Measurements from ENCODE around the gene LMBRD2. TPM values are rescaled to one million over a fixed set of nuclear protein-coding genes. Genes with fewer than 3 reads are reported as not detected.
A peak's percentile ranks its signal among the peaks of the same experiment; 100 is the strongest.

Gene LMBRD2
- total RNA-seq, 1 donor from 2014 or later = 9.9 TPM

- Mint-ChIP-seq H3K27me3 (no peaks in the 10 kb centered on the region), H3K4me3 (peak overlapping the region; percentile 92), H3K27ac (peak overlapping the region; percentile 94), H3K4me1 (ENCODE audit: unreplicated experiment) (peaks cover 50% of the 10 kb centered on the region), H3K36me3 (peaks cover 21% of the 10 kb centered on the region), H3K9me3 (no peaks in the 10 kb centered on the region)
- no peak for DNase-seq (ENCODE audit: extremely low spot score, unreplicated experiment)
- TF ChIP-seq CTCF (conservative IDR thresholded peaks at IDR 0.05) = no peak
Measured at GRCh38 chr5:36153298-36153677, 1.6 kb upstream of the LMBRD2 start.

DNA sequence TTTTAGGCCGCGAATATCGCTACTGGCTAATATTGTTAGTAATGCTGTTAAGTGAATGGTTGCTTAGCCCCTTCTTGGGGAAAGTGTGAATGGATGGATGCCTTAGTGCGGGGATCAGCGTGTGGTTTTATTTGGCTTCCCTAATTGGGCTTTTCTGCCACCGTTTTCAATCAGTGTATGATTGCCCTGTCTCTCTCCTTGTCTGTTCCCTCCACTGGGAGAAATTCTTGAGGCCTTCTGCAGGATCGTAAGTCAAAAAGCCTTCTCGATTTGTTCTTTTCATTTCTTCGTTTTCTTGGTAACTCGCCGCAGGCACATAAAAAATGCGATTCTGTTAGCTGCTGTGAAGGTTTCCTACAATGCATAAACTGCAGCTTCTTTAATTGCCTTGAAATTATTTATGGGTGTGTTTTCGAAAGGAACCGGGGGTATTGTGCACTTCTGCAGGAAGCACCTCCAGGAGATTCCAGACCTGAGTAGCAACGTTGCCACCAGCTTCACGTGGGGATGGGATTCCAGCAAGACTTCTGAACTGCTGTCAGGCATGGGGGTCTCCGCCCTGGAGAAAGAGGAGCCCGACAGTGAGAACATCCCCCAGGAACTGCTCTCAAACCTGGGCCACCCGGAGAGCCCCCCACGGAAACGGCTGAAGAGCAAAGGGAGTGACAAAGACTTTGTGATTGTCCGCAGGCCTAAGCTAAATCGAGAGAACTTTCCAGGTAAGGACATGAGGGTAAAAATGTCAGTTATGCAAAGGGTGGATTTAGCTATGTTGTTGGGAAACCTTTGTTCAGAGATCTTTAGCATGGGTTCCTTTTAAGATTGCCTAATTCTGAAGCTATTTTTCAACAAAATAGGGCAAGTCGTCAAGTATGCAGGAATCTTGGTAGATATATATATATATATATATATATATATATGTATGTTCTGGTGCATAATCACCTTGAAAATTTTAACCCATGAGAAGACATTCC, 924 bp upstream of the LMBRD2 start:
- TF ChIP-seq CTCF (conservative IDR thresholded peaks at IDR 0.05) = no peak
- Mint-ChIP-seq H3K4me3 (peak overlapping the region; percentile 92), H3K27ac (peak overlapping the region; percentile 94), H3K9me3 (no peaks in the 10 kb centered on the region), H3K36me3 (peaks cover 20% of the 10 kb centered on the region), H3K27me3 (no peaks in the 10 kb centered on the region), H3K4me1 (ENCODE audit: unreplicated experiment) (peaks cover 46% of the 10 kb centered on the region)
- DNase-seq (ENCODE audit: extremely low spot score, unreplicated experiment) = no peak

GRCh38 chr5:36150676-36151433, 832 bp downstream of the LMBRD2 start:
- Mint-ChIP-seq H3K36me3 (peaks cover 8% of the 10 kb centered on the region), H3K27ac (peak overlapping the region; percentile 94), H3K27me3 (no peaks in the 10 kb centered on the region), H3K4me3 (peak overlapping the region; percentile 92), H3K4me1 (ENCODE audit: unreplicated experiment) (peaks cover 31% of the 10 kb centered on the region), H3K9me3 (no peaks in the 10 kb centered on the region)
- no peak for DNase-seq (ENCODE audit: extremely low spot score, unreplicated experiment)
- no peak for TF ChIP-seq CTCF (conservative IDR thresholded peaks at IDR 0.05)

GRCh38 chr5:36147681-36148080, 4.0 kb downstream of the LMBRD2 start:
- H3K27me3 Mint-ChIP-seq = no peaks in the 10 kb centered on the region
- no peaks in the 10 kb centered on the region for H3K36me3 Mint-ChIP-seq
- no peak overlapping the region for H3K27ac Mint-ChIP-seq
- no peaks in the 10 kb centered on the region for H3K9me3 Mint-ChIP-seq
- H3K4me3 Mint-ChIP-seq = no peak overlapping the region
- peaks cover 14% of the 10 kb centered on the region for H3K4me1 Mint-ChIP-seq (ENCODE audit: unreplicated experiment)
- no peak for TF ChIP-seq CTCF (conservative IDR thresholded peaks at IDR 0.05)
- no peak for DNase-seq (ENCODE audit: extremely low spot score, unreplicated experiment)

GRCh38 chr5:36146390-36146789, 5.3 kb downstream of the LMBRD2 start:
- H3K27me3 Mint-ChIP-seq = no peaks in the 10 kb centered on the region
- H3K9me3 Mint-ChIP-seq = no peaks in the 10 kb centered on the region
- H3K27ac Mint-ChIP-seq = no peak overlapping the region
- no peak for DNase-seq (ENCODE audit: extremely low spot score, unreplicated experiment)
- H3K36me3 Mint-ChIP-seq = no peaks in the 10 kb centered on the region
- no peak for TF ChIP-seq CTCF (conservative IDR thresholded peaks at IDR 0.05)
- H3K4me1 Mint-ChIP-seq (ENCODE audit: unreplicated experiment) = peaks cover 14% of the 10 kb centered on the region
- H3K4me3 Mint-ChIP-seq = no peak overlapping the region
